SK-N-MC (cell line): ENCODE data around the gene RLBP1.

Experiments used
- EZH2 ChIP-seq: fragments of 200-600 bp; sonication (generic); IDR thresholded peaks from one replicate; pipeline ENCODE4 v1.6.1; 2017; ENCODE audit warnings: antibody characterized with exemption
- POLR2AphosphoS5 ChIP-seq: IDR thresholded peaks from 2 replicates; pipeline ENCODE4 v1.6.1; 2012; ENCODE audit warnings: mild to moderate bottlenecking, low read depth, low read length, borderline replicate concordance

GRCh38 chr15:89177116-89177515 lies 44.3 kb downstream of the RLBP1 start:
- no peak for TF ChIP-seq POLR2AphosphoS5
- no peak for TF ChIP-seq EZH2
